GM18907 (cell line): ENCODE measurements around the gene TRIM37.
A peak's percentile ranks its signal among the peaks of the same experiment; 100 is the strongest.
"Not testable (repeated sequence)": the region's sequence is repeated elsewhere in the genome, so short reads cannot be mapped to it uniquely, and the experiment has no call there.

Experiments
- ATAC-seq: cut with Tn5 transposase; IDR thresholded peaks from one replicate; pipeline ENCODE4 v1.9.1; 2021; ENCODE audit warnings: mild to moderate bottlenecking, moderate library complexity; ENCODE audit not compliant: unreplicated experiment

The TRIM37 gene

GRCh38 chr17:59106463-59107305 lies at the start of gene TRIM37:
Gene TRIM37, minus strand, starts transcription at chr17:59106880. Its CDS starts 419 bp downstream, at chr17:59106461.
- peak; percentile 91 for ATAC-seq

- peak; percentile 86 for ATAC-seq
These were observed 48.9 kb upstream of the TRIM37 start, which contains the start of gene PRR11 for GRCh38 chr17:59155439-59156177. Gene PRR11, plus strand, starts transcription at chr17:59155746. Its CDS starts 14,007 bp downstream, at chr17:59169753.

- ATAC-seq, result peak; percentile 83
These were observed 48.2 kb upstream of the TRIM37 start, which contains the start of gene SKA2 for GRCh38 chr17:59154721-59155438. Gene SKA2, minus strand, starts transcription at chr17:59155186. Its CDS starts 23 bp downstream, at chr17:59155163.

- ATAC-seq, result peak; percentile 0
These were observed 47.6 kb upstream of the TRIM37 start for GRCh38 chr17:59154292-59154720.

GRCh38 chr17:59152925-59153324 lies 46.2 kb upstream of the TRIM37 start:
- no peak for ATAC-seq

GRCh38 chr17:59151591-59151990 lies 44.9 kb upstream of the TRIM37 start:
- no peak for ATAC-seq

GRCh38 chr17:59151006-59151405 lies 44.3 kb upstream of the TRIM37 start:
- ATAC-seq, result no peak

- no peak for ATAC-seq
These were observed 43.3 kb upstream of the TRIM37 start for GRCh38 chr17:59149841-59150511.

- ATAC-seq, result no peak
These were observed 42.4 kb upstream of the TRIM37 start for GRCh38 chr17:59149051-59149450.

- no peak for ATAC-seq
These were observed 39.0 kb upstream of the TRIM37 start for GRCh38 chr17:59145571-59146096.

- ATAC-seq, result no peak
These were observed 35.2 kb upstream of the TRIM37 start for GRCh38 chr17:59141860-59142259.

GRCh38 chr17:59139939-59140338 lies 33.3 kb upstream of the TRIM37 start:
- ATAC-seq, result no peak

- not testable (repeated sequence) for ATAC-seq
These were observed 31.7 kb upstream of the TRIM37 start for GRCh38 chr17:59138339-59138738.

- ATAC-seq, result no peak
These were observed 24.5 kb upstream of the TRIM37 start for GRCh38 chr17:59131131-59131530.

GRCh38 chr17:59129814-59130213 lies 23.1 kb upstream of the TRIM37 start:
- ATAC-seq, result no peak

GRCh38 chr17:59126809-59127417 lies 20.2 kb upstream of the TRIM37 start:
- ATAC-seq, result no peak

- no peak for ATAC-seq
These were observed 18.0 kb upstream of the TRIM37 start for GRCh38 chr17:59124665-59125064.

- no peak for ATAC-seq
These were observed 15.3 kb upstream of the TRIM37 start for GRCh38 chr17:59121901-59122480.

GRCh38 chr17:59115474-59115873 lies 8.8 kb upstream of the TRIM37 start:
- ATAC-seq, result no peak
